HepG2 (cell line): ENCODE measurements around the gene PTK7.

ENCODE experiments used
- GTF2F1 ChIP-seq: fragments of 150-350 bp; IDR thresholded peaks from 2 replicates; pipeline ENCODE4 v1.6.1; 2014; ENCODE audit warnings: low read length
- NAIF1 ChIP-seq: sonication (generic); formaldehyde crosslinking; IDR thresholded peaks from 2 replicates; pipeline ENCODE4 v1.5.0; 2020; ENCODE audit warnings: mild to moderate bottlenecking, missing genetic modification reagents, borderline replicate concordance
- NFATC3 ChIP-seq: sonication (generic); formaldehyde crosslinking; IDR thresholded peaks from 2 replicates; pipeline ENCODE4 v1.5.1; 2020; ENCODE audit warnings: mild to moderate bottlenecking, missing genetic modification reagents

DNA sequence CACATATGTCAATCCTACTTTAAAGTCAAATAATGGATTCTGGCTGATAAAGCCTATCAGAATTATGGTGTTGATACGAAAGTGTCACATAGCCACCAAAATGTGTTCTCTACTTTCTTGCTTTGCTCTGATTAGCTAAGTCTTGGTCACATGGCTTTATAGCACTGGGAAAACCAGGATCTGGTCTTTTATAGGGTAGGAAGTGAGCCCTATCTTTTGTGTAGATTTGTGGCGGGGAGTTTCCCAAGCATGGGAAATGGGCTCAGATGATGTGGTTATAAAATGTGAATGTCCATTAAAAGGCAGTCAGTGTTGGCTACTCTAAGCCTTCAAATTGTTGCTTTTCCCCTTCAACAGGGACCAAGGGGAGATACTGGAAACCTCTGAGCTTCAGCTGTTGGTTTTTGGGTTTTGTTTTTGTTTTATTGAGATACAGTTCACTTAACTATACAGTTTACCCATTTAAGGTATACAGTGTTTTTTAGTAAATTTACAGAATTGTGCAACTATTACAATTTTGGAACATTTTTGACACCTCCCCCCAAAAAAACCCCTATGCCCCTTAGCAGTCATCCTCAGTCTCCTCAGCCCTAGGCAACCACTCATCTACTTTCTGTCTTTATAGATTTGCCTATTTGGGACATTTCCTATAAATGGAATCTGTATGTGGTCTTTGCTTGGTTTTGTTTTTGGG, 42.5 kb upstream of the PTK7 start:
- TF ChIP-seq NAIF1 (no peak), NFATC3 (no peak), GTF2F1 (no peak)
